A549 (cell line): ENCODE measurements around the gene SLC26A2. TPM values are rescaled to one million over a fixed set of nuclear protein-coding genes. Genes with fewer than 3 reads are reported as not detected.

Experiments used
- ATAC-seq, 2 experiments: fragments of 200-7000 bp in 1 of 2; fragments of >200 bp in 1 of 2; cut with Nextera tagmentation in 1 of 2; cut with Tn5 transposase in 1 of 2; 3 replicates each; pipeline versions ENCODE4 v1.8.0 to v1.9.1; 2018 to 2020; ENCODE audit warnings: mild to moderate bottlenecking in 1 of 2, moderate library complexity in 1 of 2
- CTCF ChIA-PET: fragments of 300-600 bp; sonication (Branson Sonifier 250); formaldehyde crosslinking; extraction: SDS; loops from one replicate; lab custom pipeline; 2021; ENCODE audit warnings: antibody characterized with exemption, inconsistent platforms; lab: Yijun Ruan, JAX
- POLR2A ChIA-PET: fragments of 350-600 bp; formaldehyde crosslinking; extraction: SDS; loops from one replicate; lab custom pipeline; 2021; ENCODE audit warnings: antibody characterized with exemption, inconsistent platforms; lab: Yijun Ruan, JAX
- DNase-seq, 2 experiments: peaks; one replicate each; pipeline versions ENCODE4 v3.0.0 to v3.0.0-alpha.2; 2011 to 2016; ENCODE audit warnings: low read depth in 1 of 2, low spot score in 1 of 2
- FAIRE-seq: peaks from 2 replicates; lab custom pipeline; 2011; peaks lifted over from hg19 to GRCh38; lab: Jason Lieb, UNC
- H3K27ac ChIP-seq, 2 experiments: fragments of >200 bp; sonication (Bioruptor Twin); formaldehyde crosslinking; 3 replicates each; pipeline ENCODE4 v1.5.1; 2016 to 2017
- H3K4me1 ChIP-seq: fragments of >200 bp; sonication (Bioruptor Twin); formaldehyde crosslinking; 3 replicates; pipeline ENCODE4 v1.6.1; 2016
- H3K4me2 ChIP-seq: fragments of >200 bp; sonication (Bioruptor Twin); formaldehyde crosslinking; 3 replicates; pipeline ENCODE4 v1.6.1; 2016
- H3K4me3 ChIP-seq: fragments of >200 bp; sonication (Bioruptor Twin); formaldehyde crosslinking; 3 replicates; pipeline ENCODE4 v1.5.1; 2016
- H3K9me3 ChIP-seq: fragments of >200 bp; sonication (Bioruptor Twin); formaldehyde crosslinking; 3 replicates; pipeline ENCODE4 v1.6.1; 2016
- BHLHE40 ChIP-seq: IDR thresholded peaks from 2 replicates; pipeline ENCODE4 v1.6.1; 2012; ENCODE audit warnings: low read depth, low read length, inconsistent platforms
- CBX2 ChIP-seq: fragments of 200-600 bp; sonication (generic); IDR thresholded peaks from 2 replicates; pipeline ENCODE4 v1.6.1; 2016; ENCODE audit warnings: low read depth, mild to moderate bottlenecking, borderline replicate concordance
- CHD2 ChIP-seq: fragments of 150-350 bp; IDR thresholded peaks from 2 replicates; pipeline ENCODE4 v1.6.1; 2014; ENCODE audit warnings: low read length; ENCODE audit not compliant: partially characterized antibody
- CTCF ChIP-seq: fragments of >200 bp; sonication (Bioruptor Twin); formaldehyde crosslinking; IDR thresholded peaks from 3 replicates; pipeline ENCODE4 v1.5.1; 2016
- EP300 ChIP-seq, 2 experiments: fragments of >200 bp; sonication (Bioruptor Twin); formaldehyde crosslinking; IDR thresholded peaks; 2 replicates in 1 of 2; 3 replicates in 1 of 2; pipeline ENCODE4 v1.6.1; 2016 to 2017
- FOSL2 ChIP-seq, 2 experiments: fragments of 450-650 bp in 1 of 2; fragments of >200 bp in 1 of 2; sonication (Bioruptor Twin) in 1 of 2; formaldehyde crosslinking; IDR thresholded peaks; 2 replicates each; pipeline versions ENCODE4 v1.5.0 to v1.6.1; 2016 to 2020; ENCODE audit warnings: mild to moderate bottlenecking in 1 of 2, moderate library complexity in 1 of 2
- FOXS1 ChIP-seq: fragments of 250-450 bp; sonication (Bioruptor Pico); IDR thresholded peaks from 2 replicates; pipeline ENCODE4 v1.5.0; 2020; ENCODE audit warnings: mild to moderate bottlenecking, moderate library complexity
- HES2 ChIP-seq: fragments of >200 bp; sonication (Bioruptor Twin); formaldehyde crosslinking; IDR thresholded peaks from 2 replicates; pipeline ENCODE4 v1.6.1; 2016
- HEYL ChIP-seq: fragments of 250-450 bp; sonication (Bioruptor Pico); IDR thresholded peaks from 2 replicates; pipeline ENCODE4 v1.8.0; 2021; ENCODE audit warnings: mild to moderate bottlenecking, moderate library complexity
- HMGXB4 ChIP-seq: fragments of 250-450 bp; sonication (Bioruptor Pico); IDR thresholded peaks from 2 replicates; pipeline ENCODE4 v1.5.0; 2021; ENCODE audit warnings: mild to moderate bottlenecking, moderate library complexity, borderline replicate concordance
- JUN ChIP-seq, 2 experiments: fragments of >200 bp; sonication (Bioruptor Twin); formaldehyde crosslinking; IDR thresholded peaks; 2 replicates in 1 of 2; 3 replicates in 1 of 2; pipeline ENCODE4 v1.6.1; 2016 to 2017
- JUNB ChIP-seq: fragments of >200 bp; sonication (Bioruptor Twin); formaldehyde crosslinking; IDR thresholded peaks from 2 replicates; pipeline ENCODE4 v1.6.1; 2016
- NFE2L2 ChIP-seq: fragments of 150-350 bp; conservative IDR thresholded peaks from 2 replicates; pipeline ENCODE4 v1.6.1; 2014; ENCODE audit warnings: low read length
- PHF8 ChIP-seq: fragments of 200-600 bp; sonication (generic); IDR thresholded peaks from 2 replicates; pipeline ENCODE4 v1.6.1; 2016; ENCODE audit warnings: low read depth, mild to moderate bottlenecking, antibody characterized with exemption, moderate library complexity, borderline replicate concordance
- POLR2AphosphoS2 ChIP-seq: conservative IDR thresholded peaks from 2 replicates; pipeline ENCODE4 v1.6.1; 2012; ENCODE audit warnings: low read length, improper control_type of control experiment, inconsistent platforms
- RAD21 ChIP-seq, 2 experiments: fragments of >200 bp in 1 of 2; sonication (Bioruptor Twin) in 1 of 2; formaldehyde crosslinking in 1 of 2; IDR thresholded peaks in 1 of 2; conservative IDR thresholded peaks in 1 of 2; 2 replicates in 1 of 2; 3 replicates in 1 of 2; pipeline ENCODE4 v1.6.1; 2012 to 2018; ENCODE audit warnings: inconsistent platforms in 1 of 2
- RARB ChIP-seq: fragments of 250-450 bp; sonication (Bioruptor Pico); IDR thresholded peaks from 2 replicates; pipeline ENCODE4 v1.8.0; 2021; ENCODE audit warnings: mild to moderate bottlenecking, moderate library complexity
- RCOR1 ChIP-seq: fragments of 150-350 bp; IDR thresholded peaks from 2 replicates; pipeline ENCODE4 v1.6.1; 2014; ENCODE audit warnings: antibody characterized with exemption, low read length, low read depth
- REST ChIP-seq: fragments of 200-600 bp; sonication (generic); IDR thresholded peaks from 2 replicates; pipeline ENCODE4 v1.6.1; 2016; ENCODE audit warnings: antibody characterized with exemption, mild to moderate bottlenecking, moderate library complexity
- TP53 ChIP-seq: fragments of 250-450 bp; sonication (Bioruptor Pico); IDR thresholded peaks from 2 replicates; pipeline ENCODE4 v1.5.0; 2021; ENCODE audit warnings: mild to moderate bottlenecking, moderate library complexity
- USF2 ChIP-seq: fragments of 450-650 bp; IDR thresholded peaks from 2 replicates; pipeline ENCODE4 v1.6.1; 2014; ENCODE audit warnings: antibody characterized with exemption
- ZFP36 ChIP-seq: fragments of 450-650 bp; IDR thresholded peaks from 2 replicates; pipeline ENCODE4 v1.6.1; 2014; ENCODE audit warnings: borderline replicate concordance; ENCODE audit not compliant: partially characterized antibody
- ZNF302 ChIP-seq: fragments of 250-450 bp; sonication (Bioruptor Pico); IDR thresholded peaks from 2 replicates; pipeline ENCODE4 v1.9.0; 2021; ENCODE audit warnings: inconsistent platforms, mild to moderate bottlenecking, moderate library complexity
- WGBS: methylation state at CpG from one replicate; pipeline ENCODE4 v1.1.6; 2017; ENCODE audit errors: missing lambda C conversion rate; 5-methylcytosine and 5-hydroxymethylcytosine counted together
- polyA plus RNA-seq, 4 experiments: library from polyadenylated mRNA; depleted of rRNA in 3 of 4; stranded (reverse); fragments of >200 nt; fragmentation: RNase III in 1 of 4; extraction: RNeasy Plus Mini Kit Qiagen cat#74134 plus additional on column Dnase treatment in 1 of 4; gene quantifications; 2 replicates in 3 of 4; 3 replicates in 1 of 4; pipeline ENCODE4 v1.2.3, GENCODE V29; 2011 to 2017

The SLC26A2 gene
- polyA plus RNA-seq, 2 of the 4 experiments (the other 2 are of a cell fraction): 31.9 to 32.2 TPM

- TF ChIP-seq RAD21 (conservative IDR thresholded peaks at IDR 0.05 in 1 of 2, IDR thresholded peaks at IDR 0.05 in 1 of 2): no peak
- TF ChIP-seq CTCF: no peak
- TF ChIP-seq REST: no peak
- TF ChIP-seq CHD2: no peak
- no peak for TF ChIP-seq FOSL2 (IDR thresholded peaks at IDR 0.05)
- no peak for TF ChIP-seq FOSL2 (CRISPR knock-in tag; IDR thresholded peaks at IDR 0.05)
Measured at GRCh38 chr5:150023136-150023535, 62.6 kb downstream of the SLC26A2 start (continued).

- Histone ChIP-seq H3K9me3 (no peaks in the 10 kb centered on the region), H3K27ac (no peak overlapping the region), H3K4me1 (peaks cover 16% of the 10 kb centered on the region), H3K4me2 (no peak overlapping the region), H3K4me3 (no peak overlapping the region)
- POLR2A ChIA-PET: no interaction called here
- FAIRE-seq: no peak
- CTCF ChIA-PET: interaction anchor here (0.6 to 1.2 kb wide), 4 partner anchors 10 to 18 kb away, joined by 3 to 4 read pairs (median 3); no protein-coding TSS in a partner anchor
- 90% methylated on average over 9 of the region's 9 CpGs for WGBS
- ATAC-seq: no peak
- TF ChIP-seq PHF8 (no peak), HEYL (CRISPR knock-in tag) (no peak), JUNB (no peak), CBX2 (no peak), FOXS1 (CRISPR knock-in tag) (no peak), USF2 (no peak), JUN (IDR thresholded peaks at IDR 0.05) (no peak), HES2 (no peak), POLR2AphosphoS2 (no peak), EP300 (IDR thresholded peaks at IDR 0.05) (no peak), NFE2L2 (no peak), RARB (CRISPR knock-in tag) (no peak), RCOR1 (no peak), HMGXB4 (CRISPR knock-in tag) (no peak), ZNF302 (CRISPR knock-in tag) (no peak), TP53 (no peak), ZFP36 (no peak), BHLHE40 (no peak)
- DNase-seq: no peak
Measured at GRCh38 chr5:150024346-150024984, 63.9 kb downstream of the SLC26A2 start.
